ENCODE measurements around the gene INCA1.

- TF ChIP-seq GABPA (IDR thresholded peaks at IDR 0.05; ENCODE audit: low read depth, low read length) (no peak), GABPA (CRISPR knock-in tag; IDR thresholded peaks at IDR 0.05; ENCODE audit: low read depth) (no peak), ZNF407 (CRISPR knock-in tag; IDR thresholded peaks at IDR 0.05; ENCODE audit: not compliant biosample characterization) (no peak), CTCF (CRISPR knock-in tag; IDR thresholded peaks at IDR 0.05) (no peak), NBN (conservative IDR thresholded peaks at IDR 0.05) (no peak), JUND (CRISPR knock-in tag; IDR thresholded peaks at IDR 0.05) (no peak), ZSCAN22 (CRISPR knock-in tag; IDR thresholded peaks at IDR 0.05) (no peak), MXD4 (CRISPR knock-in tag; IDR thresholded peaks at IDR 0.05) (no peak), ZNF484 (CRISPR knock-in tag; IDR thresholded peaks at IDR 0.05; ENCODE audit: borderline replicate concordance, low read depth) (no peak), KAT7 (CRISPR knock-in tag; IDR thresholded peaks at IDR 0.05; ENCODE audit: borderline replicate concordance) (no peak)
These were observed 27.3 kb upstream of the INCA1 start for GRCh38 chr17:5024604-5025003.

Data from HepG2 (cell line).